Stimulated activated naive CD4-positive, alpha-beta T cell treated with Interleukin-2 at 50 U/mL for 16 hours (primary cell): ENCODE results near the gene ITSN2.

Experiments
- DNase-seq: peaks from one replicate; lab custom pipeline; 2025; lab: John Stamatoyannopoulos, UW

The ITSN2 gene

GRCh38 chr2:24332791-24333540 lies 27.4 kb downstream of the ITSN2 start:
- DNase-seq, result no peak

- no peak for DNase-seq
Measured at GRCh38 chr2:24330161-24330560, 30.2 kb downstream of the ITSN2 start.

- no peak for DNase-seq
Measured at GRCh38 chr2:24329700-24330099, 30.6 kb downstream of the ITSN2 start.

- no peak for DNase-seq
Measured at GRCh38 chr2:24328010-24328409, 32.3 kb downstream of the ITSN2 start.

GRCh38 chr2:24317491-24317920 lies 42.8 kb downstream of the ITSN2 start:
- DNase-seq, result no peak

GRCh38 chr2:24315669-24316068 lies 44.7 kb downstream of the ITSN2 start:
- no peak for DNase-seq

- DNase-seq, result no peak
Measured at GRCh38 chr2:24313744-24314632, 46.3 kb downstream of the ITSN2 start.

GRCh38 chr2:24307961-24308360 lies 52.4 kb downstream of the ITSN2 start:
- no peak for DNase-seq

GRCh38 chr2:24304631-24305030 lies 55.7 kb downstream of the ITSN2 start:
- DNase-seq, result no peak

- no peak for DNase-seq
Measured at GRCh38 chr2:24304098-24304497, 56.2 kb downstream of the ITSN2 start.

GRCh38 chr2:24301599-24301998 lies 58.7 kb downstream of the ITSN2 start:
- DNase-seq, result no peak

GRCh38 chr2:24297663-24298062 lies 62.7 kb downstream of the ITSN2 start:
- DNase-seq, result no peak

GRCh38 chr2:24287171-24287570 lies 73.2 kb downstream of the ITSN2 start:
- no peak for DNase-seq

GRCh38 chr2:24285484-24286152 lies 74.7 kb downstream of the ITSN2 start:
- no peak for DNase-seq

- no peak for DNase-seq
Measured at GRCh38 chr2:24280645-24281044, 79.7 kb downstream of the ITSN2 start.

GRCh38 chr2:24280161-24280560 lies 80.2 kb downstream of the ITSN2 start:
- DNase-seq, result no peak

- DNase-seq, result no peak
Measured at GRCh38 chr2:24276349-24276899, 83.9 kb downstream of the ITSN2 start.

GRCh38 chr2:24274809-24275208 lies 85.5 kb downstream of the ITSN2 start:
- DNase-seq, result no peak

- no peak for DNase-seq
Measured at GRCh38 chr2:24273598-24273997, 86.7 kb downstream of the ITSN2 start.

- no peak for DNase-seq
Measured at GRCh38 chr2:24272907-24273306, 87.4 kb downstream of the ITSN2 start.

GRCh38 chr2:24272161-24272802 lies 88.1 kb downstream of the ITSN2 start:
- no peak for DNase-seq

GRCh38 chr2:24269265-24269664 lies 91.1 kb downstream of the ITSN2 start:
- DNase-seq, result no peak
